HG02943 (cell line): ENCODE results near the gene LILRA6.
"Not testable (repeated sequence)": the region's sequence is repeated elsewhere in the genome, so short reads cannot be mapped to it uniquely, and the experiment has no call there.

Experiments used
- ATAC-seq: cut with Tn5 transposase; IDR thresholded peaks from one replicate; pipeline ENCODE4 v1.9.1; 2021; ENCODE audit warnings: mild to moderate bottlenecking, low read depth, moderate library complexity; ENCODE audit not compliant: unreplicated experiment

LILRA6 gene

GRCh38 chr19:54239491-54240371 is 2.9 kb downstream of the LILRA6 start:
- not testable (repeated sequence) for ATAC-seq

- ATAC-seq: no peak
These were observed 8.6 kb downstream of the LILRA6 start for GRCh38 chr19:54233941-54234340.

DNA sequence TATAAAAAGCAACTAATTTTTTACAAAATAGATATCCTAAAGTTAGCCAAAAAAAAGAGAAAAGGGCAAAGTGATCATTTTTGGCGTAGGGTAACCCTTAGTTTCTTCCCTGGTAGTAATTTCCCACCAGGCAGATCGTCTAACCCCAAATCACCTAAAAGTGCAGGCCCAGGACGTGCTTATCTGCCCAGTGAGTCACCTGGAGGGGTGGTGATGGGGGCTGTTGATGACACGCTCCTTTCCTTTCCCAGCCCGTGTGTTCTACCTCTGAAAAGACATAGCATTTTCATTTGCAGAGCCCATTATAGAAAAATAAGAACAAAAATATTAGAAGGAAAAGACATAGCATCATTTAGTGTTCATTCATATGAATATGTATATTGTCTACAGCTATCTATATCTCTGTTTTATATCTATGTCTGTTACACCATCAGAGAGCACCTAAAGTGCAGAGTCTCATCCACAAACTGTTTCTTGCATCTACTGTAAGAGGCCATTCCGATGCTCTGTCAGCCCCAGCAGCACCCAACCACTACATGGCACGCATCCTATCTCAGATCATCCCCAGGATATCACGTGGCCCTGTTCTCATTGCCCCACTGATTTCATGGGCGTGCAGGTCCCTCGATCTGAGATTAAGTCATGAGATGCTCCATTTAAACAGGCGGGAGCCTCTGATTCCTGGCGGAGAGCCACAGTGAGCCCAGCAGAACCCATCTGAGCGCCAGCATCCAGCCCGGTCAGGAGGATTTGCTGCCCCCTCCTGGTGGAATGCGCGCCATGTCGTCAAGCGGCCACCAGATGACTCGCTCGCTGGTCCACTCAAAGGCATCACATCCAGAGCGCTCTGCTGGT is 11.3 kb downstream of the LILRA6 start:
- no peak for ATAC-seq

DNA sequence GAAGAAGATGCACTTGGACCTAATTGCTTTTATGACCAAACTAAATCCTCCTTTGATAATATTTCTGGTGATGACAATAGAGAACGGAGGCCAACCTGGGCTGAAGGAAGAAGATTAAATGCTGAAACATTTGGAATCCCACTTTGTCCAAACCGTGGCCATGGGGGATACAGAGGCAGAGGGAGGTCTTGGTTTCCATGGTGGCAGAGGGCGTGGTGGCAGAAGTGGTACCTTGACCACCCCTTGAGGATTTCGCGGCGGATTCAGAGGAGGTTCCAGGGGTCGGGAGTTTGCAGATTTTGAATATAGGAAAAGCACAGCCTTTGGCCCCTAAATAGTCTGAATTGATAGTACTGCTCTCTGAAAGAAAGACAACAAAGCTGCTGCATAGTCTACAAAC is 12.6 kb downstream of the LILRA6 start:
- no peak for ATAC-seq

DNA sequence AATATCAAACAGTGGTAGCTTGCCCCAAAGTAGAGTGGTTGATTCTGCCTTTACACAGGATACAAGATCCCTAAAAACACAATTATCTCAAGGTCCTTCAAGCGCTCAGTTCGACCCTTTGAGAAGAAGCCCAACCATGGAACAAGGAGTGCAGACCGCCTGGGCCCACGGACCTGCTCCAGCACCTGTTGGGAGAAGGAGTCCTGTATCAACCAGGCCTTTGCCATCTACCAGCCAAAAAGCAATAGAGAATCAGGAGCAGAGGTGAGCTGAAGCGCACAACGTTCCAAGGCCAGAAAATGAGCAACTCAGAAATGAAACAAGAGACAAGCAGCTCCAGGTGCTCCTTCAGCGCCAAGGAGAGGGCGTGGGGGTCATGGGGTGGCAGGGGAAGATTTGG is 13.4 kb downstream of the LILRA6 start:
- ATAC-seq: no peak

GRCh38 chr19:54224619-54225018 is 18.0 kb downstream of the LILRA6 start:
- not testable (repeated sequence) for ATAC-seq

GRCh38 chr19:54223937-54224281 is 18.7 kb downstream of the LILRA6 start:
- ATAC-seq: not testable (repeated sequence)

DNA sequence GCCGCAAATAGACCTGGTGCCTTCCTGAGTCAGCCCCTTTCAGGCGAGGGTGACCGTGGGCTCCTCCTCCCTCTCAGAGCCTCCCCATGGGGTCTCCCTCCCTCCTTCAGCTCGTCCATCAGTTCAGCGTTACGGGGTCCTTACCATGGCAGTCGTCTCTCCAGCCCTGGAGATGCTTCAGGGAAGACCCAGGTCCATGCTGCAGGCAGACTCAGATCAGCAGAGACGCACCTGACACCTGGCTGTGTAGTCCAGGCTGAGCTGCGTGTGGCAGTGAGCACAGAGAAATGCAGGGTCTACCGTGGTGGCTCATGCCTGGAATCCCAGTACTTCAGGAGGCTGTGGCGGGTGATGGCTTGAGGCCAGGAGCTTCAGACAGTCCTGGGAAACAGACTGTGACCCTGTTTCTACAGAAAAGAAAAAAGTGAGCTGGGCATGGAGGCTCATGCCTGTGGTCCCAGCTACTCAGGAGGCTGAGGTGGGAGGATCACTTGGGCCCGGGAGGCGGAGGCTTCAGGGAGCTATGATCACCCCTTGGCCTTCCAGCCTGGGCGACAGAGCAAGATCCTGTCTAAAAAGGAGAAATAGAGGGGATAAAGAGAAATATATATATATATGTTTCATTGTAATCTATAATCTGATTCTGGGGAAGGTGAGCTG is 19.2 kb downstream of the LILRA6 start:
- ATAC-seq: not testable (repeated sequence)

DNA sequence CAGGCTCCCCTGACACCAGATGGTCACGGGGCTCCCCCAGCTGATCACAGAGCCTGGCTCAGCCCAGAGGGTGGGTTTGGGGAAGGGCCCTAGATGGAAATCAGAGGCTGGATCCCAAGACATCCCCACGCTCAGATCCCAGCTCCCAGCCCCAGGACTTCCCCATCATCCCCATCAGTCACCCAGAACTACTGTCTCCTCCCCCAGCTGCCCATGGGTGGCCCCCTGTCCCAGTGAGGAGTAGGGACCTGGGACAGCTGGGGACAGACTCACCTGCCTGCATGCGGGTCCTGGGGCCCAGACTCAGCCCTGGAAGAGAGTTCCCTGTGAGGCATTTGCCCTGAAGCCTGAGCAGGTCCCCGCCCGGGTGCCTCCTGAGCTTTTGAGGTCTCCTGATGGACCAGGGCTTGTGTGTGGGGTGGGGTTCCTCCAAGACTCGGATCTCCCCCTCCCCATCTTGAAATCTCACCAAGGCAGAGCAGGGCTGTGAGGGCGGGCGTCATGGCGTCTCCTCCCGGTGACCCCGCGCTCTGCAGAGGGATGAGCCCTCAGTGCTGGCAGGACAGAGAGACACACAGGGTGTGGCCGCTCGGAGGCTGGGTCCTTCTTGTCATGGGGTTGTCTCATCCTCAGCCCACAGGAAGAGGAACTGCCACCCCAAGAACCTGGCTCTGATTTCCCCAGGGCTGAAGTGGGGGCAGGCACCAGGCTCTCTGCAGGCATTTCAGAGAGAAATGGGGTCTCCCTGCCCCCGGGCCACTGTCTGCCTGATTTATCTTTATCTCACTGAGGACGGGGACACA is 19.9 kb downstream of the LILRA6 start, which contains the start of gene LILRB3:
Gene LILRB3, minus strand, starts transcription at position 534 of the 803 bp plus-strand sequence. Its CDS starts 31 bp downstream, at position 503.
- ATAC-seq: not testable (repeated sequence)

GRCh38 chr19:54221947-54222346 is 20.6 kb downstream of the LILRA6 start:
- not testable (repeated sequence) for ATAC-seq

- not testable (repeated sequence) for ATAC-seq
These were observed 22.9 kb downstream of the LILRA6 start for GRCh38 chr19:54219702-54220101.

GRCh38 chr19:54218960-54219661 is 23.5 kb downstream of the LILRA6 start:
- no peak for ATAC-seq

GRCh38 chr19:54218259-54218658 is 24.3 kb downstream of the LILRA6 start:
- ATAC-seq: no peak

GRCh38 chr19:54217517-54218247 is 24.9 kb downstream of the LILRA6 start:
- ATAC-seq: not testable (repeated sequence)

GRCh38 chr19:54216869-54217268 is 25.7 kb downstream of the LILRA6 start:
- ATAC-seq: no peak

GRCh38 chr19:54214734-54215133 is 27.9 kb downstream of the LILRA6 start:
- not testable (repeated sequence) for ATAC-seq

DNA sequence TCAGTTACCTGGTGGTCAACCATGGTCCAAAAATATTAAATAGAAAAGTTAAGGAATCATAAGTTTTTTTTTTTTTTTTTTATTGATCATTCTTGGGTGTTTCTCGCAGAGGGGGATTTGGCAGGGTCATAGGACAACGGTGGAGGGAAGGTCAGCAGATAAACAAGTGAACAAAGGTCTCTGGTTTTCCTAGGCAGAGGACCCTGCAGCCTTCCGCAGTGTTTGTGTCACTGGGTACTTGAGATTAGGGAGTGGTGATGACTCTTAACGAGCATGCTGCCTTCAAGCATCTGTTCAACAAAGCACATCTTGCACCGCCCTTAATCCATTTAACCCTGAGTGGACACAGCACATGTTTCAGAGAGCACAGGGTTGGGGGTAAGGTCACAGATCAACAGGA is 28.4 kb downstream of the LILRA6 start:
- not testable (repeated sequence) for ATAC-seq

GRCh38 chr19:54211235-54211634 is 31.4 kb downstream of the LILRA6 start:
- no peak for ATAC-seq
